ENCODE data around the gene FRMPD4.

The FRMPD4 gene

DNA sequence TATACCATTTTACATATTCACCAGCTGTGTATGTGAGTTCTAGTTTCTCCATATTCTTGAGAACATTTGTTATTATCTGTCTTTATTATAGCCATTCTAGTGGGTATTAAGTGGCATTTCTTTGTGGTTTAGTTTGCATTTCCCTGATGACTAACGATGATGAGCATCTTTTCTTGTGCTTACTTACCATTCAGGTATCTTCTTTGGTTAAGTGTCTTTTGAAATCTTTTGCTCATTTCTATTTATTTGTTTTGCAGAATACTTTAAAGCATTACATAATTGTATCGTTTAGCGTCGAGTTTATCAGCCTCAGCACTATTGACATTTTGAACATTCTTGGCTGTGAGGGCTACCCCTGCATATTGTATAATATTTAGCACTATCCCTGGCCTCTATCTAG is 85.4 kb downstream of the FRMPD4 start:
- no peak for DNase-seq

DNA sequence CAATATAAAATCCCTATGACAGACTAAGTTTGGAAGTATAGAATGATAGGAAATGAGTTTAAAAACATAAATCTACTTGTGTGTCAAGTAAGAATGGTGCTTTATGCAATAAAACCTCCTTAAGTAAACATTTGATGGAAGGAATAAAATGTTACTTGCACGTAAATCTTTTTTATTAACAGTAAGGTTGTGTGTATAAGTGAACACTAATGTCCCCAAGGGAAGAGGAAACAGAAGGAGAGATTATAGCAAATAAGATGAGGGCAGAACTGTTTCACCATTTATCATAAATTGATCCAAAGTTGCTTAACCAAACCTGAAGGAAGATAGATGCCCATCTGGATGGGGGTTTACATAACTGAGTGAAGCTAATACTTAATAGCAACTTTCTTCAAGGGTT is 86.8 kb downstream of the FRMPD4 start:
- DNase-seq, result no peak

DNA sequence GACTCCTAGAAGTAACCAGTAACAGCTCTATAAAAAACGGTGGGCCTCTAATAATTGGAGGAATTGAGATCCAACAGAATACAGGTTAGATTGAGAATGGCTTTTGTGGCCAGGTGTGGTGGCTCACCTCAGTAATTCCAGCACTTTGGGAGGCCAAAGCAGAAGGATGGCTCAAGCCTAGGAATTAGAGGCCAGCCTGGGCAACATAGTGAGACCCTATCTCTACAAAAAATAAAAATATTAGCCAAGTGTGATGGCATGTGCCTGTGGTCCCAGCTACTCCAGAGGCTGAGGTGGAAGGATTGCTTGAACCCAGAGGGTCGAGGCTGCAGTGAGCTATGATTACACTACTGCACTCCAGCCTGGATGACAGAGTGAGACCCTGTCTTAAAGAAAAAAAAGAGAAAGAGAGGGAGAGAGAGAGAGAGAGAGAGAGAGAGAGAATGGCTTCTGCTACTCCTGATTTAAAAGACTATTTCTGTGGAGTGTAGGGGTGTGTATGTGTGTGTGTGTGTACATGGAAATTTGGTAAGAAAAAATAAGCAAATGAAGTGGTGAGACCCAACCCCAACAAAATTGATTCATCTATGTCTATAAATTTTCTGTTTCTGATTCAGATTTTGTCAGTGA is 89.3 kb downstream of the FRMPD4 start:
- DNase-seq, result no peak

DNA sequence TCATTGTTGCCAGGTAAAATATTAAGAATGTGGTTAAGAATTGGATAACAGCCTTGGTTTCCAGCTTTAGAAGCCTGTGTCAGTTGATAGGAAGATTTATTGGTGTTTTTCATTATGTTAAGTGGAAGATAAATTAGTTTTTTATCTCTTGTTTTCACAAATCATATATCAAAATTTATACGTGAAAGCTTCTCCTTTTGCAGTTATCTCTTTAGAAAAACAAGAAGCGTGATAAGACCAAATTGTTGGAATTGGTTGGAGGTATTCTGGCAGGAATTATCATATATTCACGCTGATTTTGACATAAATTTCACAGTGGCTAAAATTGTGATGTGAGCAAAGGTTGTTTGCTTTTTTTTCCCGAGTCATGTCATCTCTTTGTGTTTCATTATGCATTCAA is 90.6 kb downstream of the FRMPD4 start:
- DNase-seq, result no peak

DNA sequence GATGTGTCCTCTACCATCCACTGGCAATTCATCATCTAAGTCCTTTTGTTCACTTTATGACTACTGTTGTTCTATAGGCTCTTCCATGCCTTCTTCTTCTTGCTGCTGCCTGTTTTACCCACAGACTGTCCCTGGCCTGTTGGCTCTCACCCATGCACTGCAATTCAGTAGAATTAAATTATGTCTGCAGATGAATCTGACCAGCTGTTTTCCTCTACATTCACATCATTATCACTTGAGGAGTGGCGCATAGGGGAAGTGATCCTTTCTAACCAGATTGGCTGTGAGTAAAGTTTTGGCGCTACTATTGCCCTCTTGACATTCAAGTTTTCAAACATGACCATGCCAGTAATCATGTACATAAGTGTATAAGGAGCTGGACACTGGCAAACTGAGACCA is 91.7 kb downstream of the FRMPD4 start:
- DNase-seq, result no peak

GRCh38 chrX:12234534-12235329 is 96.5 kb downstream of the FRMPD4 start:
- DNase-seq, result no peak

DNA sequence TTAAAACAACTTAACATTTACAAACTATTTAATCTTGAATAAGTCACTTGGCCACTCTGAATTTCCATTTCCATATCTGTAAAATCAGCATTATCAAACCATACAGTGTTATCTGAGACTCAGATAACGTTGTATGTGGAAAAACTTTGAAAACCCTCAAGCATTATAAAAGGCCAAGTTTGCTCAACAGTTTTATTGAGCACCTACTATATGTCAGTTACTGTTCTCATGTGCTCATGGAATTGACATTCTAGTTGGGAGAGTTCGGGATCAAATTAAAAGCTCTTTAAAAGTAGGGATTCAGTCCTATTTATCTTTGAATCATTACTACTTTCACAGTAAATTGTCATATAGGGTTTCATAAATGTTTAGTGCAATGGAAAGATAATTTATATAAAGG is 97.9 kb downstream of the FRMPD4 start:
- DNase-seq, result no peak

GRCh38 chrX:12237131-12237530 is 98.9 kb downstream of the FRMPD4 start:
- DNase-seq, result no peak

DNA sequence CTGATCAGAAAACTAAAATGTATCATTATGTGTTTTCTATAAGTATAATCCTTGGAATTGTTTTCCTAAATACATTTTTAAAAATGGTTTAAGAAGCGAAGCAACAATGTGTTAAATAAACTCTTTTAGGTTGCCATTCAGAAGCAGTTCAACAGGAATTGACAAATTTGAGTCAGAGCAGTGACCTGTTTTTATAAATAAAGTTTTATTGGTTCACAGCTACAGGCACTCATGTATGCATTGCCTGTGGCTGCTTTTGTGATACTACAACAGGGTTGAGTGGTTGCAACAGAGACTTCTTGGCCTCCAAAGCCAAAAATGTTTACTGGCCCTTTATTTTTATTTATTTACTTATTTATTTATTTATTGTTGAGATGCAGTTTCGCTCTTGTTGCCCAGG is 99.5 kb downstream of the FRMPD4 start:
- DNase-seq, result no peak

GRCh38 chrX:12239356-12240082 is 101.2 kb downstream of the FRMPD4 start:
- no peak for DNase-seq

DNA sequence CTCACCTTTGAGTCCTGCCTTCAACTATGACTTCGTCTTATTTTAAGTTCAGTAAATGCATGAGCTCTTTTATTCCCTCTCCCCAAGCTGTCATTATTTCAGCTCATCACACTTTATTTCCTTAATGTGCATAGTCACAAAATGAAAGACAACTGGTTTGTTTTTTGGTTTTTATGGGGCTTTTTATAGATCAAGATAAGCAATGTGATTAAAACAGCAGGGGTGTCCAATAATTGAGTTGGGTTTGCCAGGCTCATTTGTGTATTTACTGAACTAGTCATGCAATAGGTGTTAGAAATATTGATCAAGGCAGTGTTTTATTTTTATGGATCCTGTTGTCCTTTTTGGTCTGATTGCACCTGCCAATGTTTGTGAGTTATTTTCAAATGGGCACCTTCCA is 102.2 kb downstream of the FRMPD4 start:
- DNase-seq, result no peak

GRCh38 chrX:12241026-12241425 is 102.8 kb downstream of the FRMPD4 start:
- DNase-seq, result no peak

DNA sequence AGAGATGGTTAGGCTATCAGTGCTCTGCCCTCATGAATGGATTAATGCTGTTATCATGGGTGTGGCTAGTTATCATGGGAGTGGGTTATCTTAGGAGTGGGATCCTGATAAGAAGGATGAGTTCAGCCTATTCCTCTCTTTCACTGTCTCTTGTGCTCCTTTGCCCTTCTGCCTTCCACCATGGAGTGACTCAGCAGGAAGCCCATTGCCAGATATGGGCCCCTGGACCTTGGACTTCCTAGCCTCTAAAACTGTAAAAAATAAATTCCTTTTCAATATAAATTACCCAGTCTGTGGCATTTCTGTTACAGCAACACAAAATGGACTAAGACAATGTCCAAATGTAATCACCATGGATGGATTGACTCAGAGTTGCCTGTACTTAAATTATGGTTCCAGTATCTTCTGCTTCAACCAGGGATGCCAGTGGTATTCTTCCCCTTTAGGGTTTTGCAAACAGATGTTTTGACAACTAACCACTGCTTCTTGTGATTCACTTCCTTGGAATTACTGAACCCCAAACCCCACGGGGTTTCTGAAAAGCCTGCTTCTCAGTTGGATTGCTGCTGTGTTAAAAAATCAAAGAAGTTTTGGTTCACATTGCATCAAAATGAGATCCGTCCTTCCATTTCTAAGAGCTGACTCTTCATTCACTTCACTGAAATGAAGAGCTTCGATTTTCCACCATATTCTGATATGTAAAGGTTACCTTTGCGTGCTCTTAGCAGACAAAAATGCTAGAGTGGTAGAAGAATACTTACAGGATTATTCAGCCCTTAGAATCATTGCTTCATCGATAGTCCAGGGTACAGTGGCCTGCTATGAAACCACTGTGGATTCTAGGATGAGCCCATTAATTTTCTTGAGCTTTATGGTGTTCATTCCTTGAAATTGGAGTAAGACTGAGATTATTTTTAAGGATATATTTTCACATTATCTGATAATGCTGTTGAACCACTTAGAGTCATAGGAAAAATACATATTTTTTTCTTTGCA is 107.7 kb downstream of the FRMPD4 start:
- DNase-seq, result no peak

GRCh38 chrX:12249997-12250396 is 111.7 kb downstream of the FRMPD4 start:
- no peak for DNase-seq

DNA sequence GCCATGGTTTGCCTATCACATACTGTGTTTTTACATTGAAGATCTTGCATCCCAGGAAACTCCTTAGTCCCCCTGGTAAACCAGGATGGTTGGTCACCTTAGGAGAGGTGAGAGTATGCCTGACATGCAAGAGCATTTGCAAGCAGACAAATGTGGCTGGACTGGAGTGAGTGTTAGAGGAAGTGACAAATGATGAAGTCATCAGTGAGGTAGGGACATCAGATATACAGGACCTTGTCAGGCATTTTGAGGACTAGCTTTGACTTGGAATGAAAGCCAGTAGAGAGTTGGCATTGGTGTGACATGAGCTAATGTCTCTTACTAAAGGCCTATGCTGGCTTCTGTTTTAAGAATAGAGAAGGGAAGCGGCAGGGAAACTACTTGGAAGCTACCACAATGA is 124.9 kb downstream of the FRMPD4 start:
- DNase-seq, result no peak

DNA sequence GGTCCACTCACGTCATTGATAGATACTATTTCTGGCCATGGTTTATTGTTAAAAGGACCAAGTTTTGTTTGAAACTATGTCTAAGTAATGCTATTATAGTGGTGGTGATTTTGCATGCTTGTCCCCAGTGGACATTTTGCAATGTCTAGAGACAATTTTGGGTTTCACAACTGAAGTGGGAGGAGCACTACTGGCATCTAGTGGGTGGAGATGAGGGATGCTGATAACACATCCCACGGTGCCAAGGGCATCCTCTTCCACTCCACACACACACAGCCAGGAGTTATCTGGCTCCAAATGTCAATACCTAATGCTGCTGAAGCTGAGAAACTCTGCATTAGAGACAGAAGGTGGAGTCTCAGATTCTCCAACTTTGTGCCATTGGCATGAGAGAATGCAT is 131.2 kb downstream of the FRMPD4 start:
- no peak for DNase-seq

- no peak for DNase-seq
These were observed 139.9 kb downstream of the FRMPD4 start for GRCh38 chrX:12278151-12278550.

DNA sequence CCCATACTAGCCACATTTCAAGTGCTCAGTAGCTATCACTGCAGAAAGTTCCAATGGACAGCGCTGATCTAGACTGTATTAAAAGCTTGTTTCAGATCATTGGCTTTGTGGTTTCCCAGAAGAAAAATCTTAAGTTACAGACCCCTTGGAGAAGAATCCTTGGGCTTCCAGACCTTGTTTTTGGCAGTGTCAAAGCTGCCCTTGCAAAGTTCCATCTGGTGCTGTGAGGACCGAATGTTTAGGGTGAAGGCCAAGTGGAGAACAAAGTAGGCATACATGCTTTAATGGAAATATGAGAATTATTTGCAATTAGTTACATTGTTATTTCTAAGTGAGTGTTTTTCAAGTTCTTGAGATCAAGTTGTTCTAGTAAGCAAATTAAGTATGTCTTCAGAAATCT is 144.7 kb downstream of the FRMPD4 start:
- DNase-seq, result no peak

DNA sequence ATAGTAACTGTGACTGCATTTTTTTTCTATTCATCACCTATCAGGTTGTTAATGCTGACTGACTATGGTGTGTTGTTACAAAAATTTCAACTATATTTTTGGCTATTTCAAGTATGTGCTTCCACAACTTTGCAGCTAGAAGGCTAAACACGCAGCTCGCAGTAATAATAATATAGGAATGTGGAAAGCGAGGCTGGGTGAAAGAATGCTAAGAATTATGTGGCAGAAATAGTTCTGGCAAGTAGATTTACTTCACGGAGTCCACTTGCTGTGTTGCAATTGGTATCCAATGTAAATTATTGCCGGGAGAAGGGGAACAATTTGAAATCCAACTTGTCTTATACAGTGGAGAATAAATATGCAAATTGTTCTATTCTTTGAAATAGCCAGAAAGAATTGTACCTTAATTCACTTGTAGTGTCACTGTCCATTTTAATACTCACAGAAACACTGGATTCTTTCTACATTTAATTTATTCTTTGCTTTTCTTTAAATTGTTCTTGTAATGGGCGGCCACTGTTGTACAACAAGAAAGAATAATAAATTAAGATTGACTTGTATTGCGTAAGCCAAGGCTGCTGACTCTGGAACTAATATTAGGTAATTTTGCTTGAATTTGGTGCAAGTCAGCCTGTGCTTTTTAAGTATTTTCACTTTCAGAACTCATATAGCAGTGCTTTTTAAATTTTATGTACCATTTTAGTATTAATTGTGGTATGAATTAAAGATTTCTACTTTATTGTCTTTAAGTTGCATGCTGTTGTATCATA is 154.9 kb downstream of the FRMPD4 start:
- no peak for DNase-seq

- DNase-seq, result no peak
These were observed 159.1 kb downstream of the FRMPD4 start for GRCh38 chrX:12297353-12297752.

GRCh38 chrX:12301288-12301687 is 163.0 kb downstream of the FRMPD4 start:
- no peak for DNase-seq

DNA sequence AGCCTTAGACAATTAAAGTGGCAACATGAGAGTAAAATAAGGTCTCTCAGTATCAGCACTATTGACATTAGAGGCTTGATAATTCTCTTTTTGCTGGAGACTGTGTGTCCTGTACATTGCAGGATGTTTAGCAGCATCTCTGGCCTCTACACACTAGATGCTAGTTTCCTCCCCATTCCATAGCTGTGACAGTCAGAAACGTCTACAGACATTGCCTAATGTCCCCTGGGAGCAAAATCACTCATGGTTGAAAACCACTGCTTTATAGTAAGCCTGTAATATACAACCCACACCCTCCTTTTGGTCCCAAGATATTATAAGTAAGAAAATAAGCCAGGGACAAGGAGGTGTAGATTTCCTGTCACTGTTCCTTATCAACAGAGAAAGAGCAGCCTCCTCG is 166.0 kb downstream of the FRMPD4 start:
- DNase-seq, result no peak
